AG09309 (cell line): ENCODE results near the gene MSANTD1.

ENCODE experiments used
- DNase-seq: peaks from one replicate; pipeline ENCODE4 v3.0.0-alpha.2; 2010; ENCODE audit warnings: low read depth
- H3K4me3 ChIP-seq: 2 replicates; pipeline ENCODE4 v1.5.1; 2011; ENCODE audit warnings: mild to moderate bottlenecking, low read depth, low read length, moderate library complexity; ENCODE audit not compliant: control insufficient read depth
- CTCF ChIP-seq: IDR thresholded peaks from 2 replicates; pipeline ENCODE4 v1.5.1; 2011; ENCODE audit warnings: mild to moderate bottlenecking, low read depth, low read length, inconsistent platforms; ENCODE audit not compliant: insufficient read depth, control insufficient read depth; ENCODE audit errors: missing control alignments

The MSANTD1 gene

GRCh38 chr4:3231471-3231870, 17.5 kb upstream of the MSANTD1 start:
- no peak for DNase-seq
- no peak overlapping the region for H3K4me3 ChIP-seq
- TF ChIP-seq CTCF, result no peak

GRCh38 chr4:3232001-3232400, 17.0 kb upstream of the MSANTD1 start:
- no peak overlapping the region for H3K4me3 ChIP-seq
- DNase-seq, result no peak
- no peak for TF ChIP-seq CTCF

- DNase-seq, result no peak
- TF ChIP-seq CTCF, result no peak
- H3K4me3 ChIP-seq, result no peak overlapping the region
Observed at GRCh38 chr4:3232871-3233271, 16.1 kb upstream of the MSANTD1 start.

DNA sequence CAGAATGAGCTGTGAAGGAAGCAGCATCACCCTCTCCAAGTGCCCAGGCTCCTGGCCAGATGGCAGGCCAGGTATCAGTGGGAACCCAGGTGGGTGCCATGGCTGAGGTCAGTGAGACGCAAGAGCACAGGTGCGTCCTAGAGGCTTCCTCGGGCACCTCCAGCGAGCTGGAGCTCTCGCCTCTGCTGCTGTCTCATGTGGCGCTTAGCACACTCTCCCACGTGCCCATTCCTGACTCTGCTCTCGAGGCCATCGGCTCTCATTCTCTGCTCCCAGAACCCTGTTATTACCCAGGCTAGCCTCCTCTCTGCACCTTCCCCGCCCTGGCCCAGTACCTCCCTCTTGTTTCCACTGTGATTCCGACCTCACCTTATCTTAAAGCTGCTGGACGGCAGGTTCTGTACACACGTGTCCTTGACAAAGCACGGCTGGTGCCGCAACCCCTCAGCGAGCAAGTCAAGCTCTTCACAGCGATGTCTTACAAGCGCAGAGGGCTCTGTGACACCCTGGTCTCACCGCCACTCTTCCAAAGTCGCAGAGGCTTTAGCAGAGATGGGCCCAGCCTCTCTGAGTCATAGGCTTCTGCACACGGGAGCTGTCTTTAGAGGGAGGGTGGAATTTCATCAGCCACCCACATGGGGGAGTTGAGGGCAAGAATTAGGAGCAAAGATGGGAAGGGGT, 15.4 kb upstream of the MSANTD1 start:
- no peak for DNase-seq
- no peak for TF ChIP-seq CTCF

DNA sequence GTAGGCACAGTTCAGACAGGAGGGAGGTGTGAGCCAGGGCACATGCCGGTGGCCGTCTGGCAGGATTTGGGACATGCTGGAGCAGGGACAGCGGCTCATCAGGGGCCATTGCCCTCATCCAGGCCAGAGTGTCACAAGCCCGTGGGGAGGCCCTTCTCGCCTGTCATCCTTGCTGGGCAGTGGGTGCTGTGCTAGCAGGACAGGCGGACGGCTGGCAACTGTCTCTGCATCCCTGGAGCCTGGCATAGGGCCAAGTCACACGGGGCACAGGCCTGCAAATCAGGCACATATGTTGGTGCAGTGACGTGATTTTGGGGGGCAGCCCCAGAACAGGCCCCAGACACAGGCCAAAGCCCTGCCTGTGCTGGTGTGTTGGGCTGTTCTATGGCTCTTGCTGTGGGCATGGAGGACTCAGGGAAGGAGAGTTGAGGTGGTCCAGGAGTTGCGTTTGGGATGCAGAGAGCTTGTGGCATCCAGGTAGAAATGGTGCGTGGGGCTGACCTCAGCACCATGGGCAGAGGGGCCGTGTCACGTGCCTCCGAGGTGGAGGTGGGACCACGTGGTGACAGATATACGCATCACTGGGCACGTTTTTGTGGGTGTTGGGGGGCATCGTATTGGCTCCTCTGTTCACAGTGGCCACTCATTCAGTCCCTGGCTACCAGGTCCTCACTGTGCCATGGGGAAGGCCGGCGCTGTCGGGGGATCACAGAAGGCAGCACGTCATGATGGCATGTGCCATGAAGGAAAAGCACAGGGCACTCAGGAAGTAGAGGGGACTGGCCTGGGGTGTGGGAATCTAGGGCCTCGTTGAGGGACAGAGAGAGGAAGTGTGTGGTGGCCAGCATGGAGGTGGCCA, 14.6 kb upstream of the MSANTD1 start:
- no peak for TF ChIP-seq CTCF
- DNase-seq, result no peak
- H3K4me3 ChIP-seq, result no peak overlapping the region

More for the DNA sequence above, 15.4 kb upstream of the MSANTD1 start:
- H3K4me3 ChIP-seq, result no peak overlapping the region

GRCh38 chr4:3235030-3235345, 14.0 kb upstream of the MSANTD1 start:
- no peak for TF ChIP-seq CTCF
- no peak overlapping the region for H3K4me3 ChIP-seq
- DNase-seq, result no peak
